Neural crest cell (in vitro differentiated cells): ENCODE data around the gene F10. TPM values are rescaled to one million over a fixed set of nuclear protein-coding genes. Genes with fewer than 3 reads are reported as not detected.

ENCODE experiments used
- DNase-seq: peaks from one replicate; pipeline ENCODE4 v3.0.0; 2021; ENCODE audit warnings: low read depth, mixed read lengths, low spot score
- H3K27ac Mint-ChIP-seq: one replicate; pipeline ENCODE4 v1.8.0; 2021; ENCODE audit warnings: mild to moderate bottlenecking, mixed read lengths; ENCODE audit not compliant: unreplicated experiment
- H3K27me3 Mint-ChIP-seq: 2 replicates; pipeline ENCODE4 v1.8.0; 2021; ENCODE audit warnings: low read depth, mild to moderate bottlenecking, mixed read lengths
- H3K36me3 Mint-ChIP-seq: 2 replicates; pipeline ENCODE4 v1.8.0; 2021; ENCODE audit warnings: low read depth, mild to moderate bottlenecking, mixed read lengths
- H3K4me1 Mint-ChIP-seq: 2 replicates; pipeline ENCODE4 v1.8.0; 2021; ENCODE audit warnings: mixed read lengths
- H3K4me3 Mint-ChIP-seq: one replicate; pipeline ENCODE4 v1.8.0; 2021; ENCODE audit warnings: mild to moderate bottlenecking, mixed read lengths
- H3K9me3 Mint-ChIP-seq: 2 replicates; pipeline ENCODE4 v1.8.0; 2021; ENCODE audit warnings: mixed read lengths
- CTCF ChIP-seq: fragments of 200-600 bp; sonication (generic); conservative IDR thresholded peaks from 2 replicates; pipeline ENCODE4 v1.5.0; 2021; ENCODE audit warnings: antibody characterized with exemption, mild to moderate bottlenecking
- total RNA-seq: library from RNA; stranded (reverse); gene quantifications from 2 replicates; pipeline ENCODE4 v1.2.1, GENCODE V29; 2021

The F10 gene
- total RNA-seq, 1 donor from 2014 or later = 0.89 TPM

GRCh38 chr13:113087923-113088690, 34.5 kb upstream of the F10 start:
- Mint-ChIP-seq H3K27me3 (no peaks in the 10 kb centered on the region), H3K4me1 (peaks cover 5% of the 10 kb centered on the region), H3K9me3 (no peaks in the 10 kb centered on the region), H3K4me3 (no peak overlapping the region), H3K36me3 (no peaks in the 10 kb centered on the region), H3K27ac (no peak overlapping the region)
- DNase-seq = no peak
- TF ChIP-seq CTCF = no peak

GRCh38 chr13:113088691-113089020, 33.9 kb upstream of the F10 start:
- Mint-ChIP-seq H3K36me3 (no peaks in the 10 kb centered on the region), H3K9me3 (no peaks in the 10 kb centered on the region), H3K27me3 (no peaks in the 10 kb centered on the region), H3K4me3 (no peak overlapping the region), H3K27ac (no peak overlapping the region), H3K4me1 (peaks cover 4% of the 10 kb centered on the region)
- DNase-seq = no peak
- no peak for TF ChIP-seq CTCF

- H3K4me3 Mint-ChIP-seq = no peak overlapping the region
- no peak for DNase-seq
- H3K4me1 Mint-ChIP-seq = no peaks in the 10 kb centered on the region
- no peak overlapping the region for H3K27ac Mint-ChIP-seq
- TF ChIP-seq CTCF = no peak
- H3K9me3 Mint-ChIP-seq = no peaks in the 10 kb centered on the region
- H3K36me3 Mint-ChIP-seq = no peaks in the 10 kb centered on the region
- H3K27me3 Mint-ChIP-seq = no peaks in the 10 kb centered on the region
These were observed 32.7 kb upstream of the F10 start for GRCh38 chr13:113089693-113090414.

GRCh38 chr13:113090415-113090770, 32.2 kb upstream of the F10 start:
- Mint-ChIP-seq H3K4me3 (no peak overlapping the region), H3K9me3 (no peaks in the 10 kb centered on the region), H3K36me3 (no peaks in the 10 kb centered on the region), H3K27me3 (no peaks in the 10 kb centered on the region), H3K27ac (no peak overlapping the region), H3K4me1 (no peaks in the 10 kb centered on the region)
- no peak for DNase-seq
- TF ChIP-seq CTCF = no peak

GRCh38 chr13:113090806-113091205, 31.8 kb upstream of the F10 start:
- H3K4me1 Mint-ChIP-seq = no peaks in the 10 kb centered on the region
- DNase-seq = no peak
- H3K4me3 Mint-ChIP-seq = no peak overlapping the region
- no peaks in the 10 kb centered on the region for H3K9me3 Mint-ChIP-seq
- peaks cover 2% of the 10 kb centered on the region for H3K27me3 Mint-ChIP-seq
- no peaks in the 10 kb centered on the region for H3K36me3 Mint-ChIP-seq
- H3K27ac Mint-ChIP-seq = no peak overlapping the region
- TF ChIP-seq CTCF = no peak
